ENCODE measurements around the gene ZNF777.

Gene ZNF777

DNA sequence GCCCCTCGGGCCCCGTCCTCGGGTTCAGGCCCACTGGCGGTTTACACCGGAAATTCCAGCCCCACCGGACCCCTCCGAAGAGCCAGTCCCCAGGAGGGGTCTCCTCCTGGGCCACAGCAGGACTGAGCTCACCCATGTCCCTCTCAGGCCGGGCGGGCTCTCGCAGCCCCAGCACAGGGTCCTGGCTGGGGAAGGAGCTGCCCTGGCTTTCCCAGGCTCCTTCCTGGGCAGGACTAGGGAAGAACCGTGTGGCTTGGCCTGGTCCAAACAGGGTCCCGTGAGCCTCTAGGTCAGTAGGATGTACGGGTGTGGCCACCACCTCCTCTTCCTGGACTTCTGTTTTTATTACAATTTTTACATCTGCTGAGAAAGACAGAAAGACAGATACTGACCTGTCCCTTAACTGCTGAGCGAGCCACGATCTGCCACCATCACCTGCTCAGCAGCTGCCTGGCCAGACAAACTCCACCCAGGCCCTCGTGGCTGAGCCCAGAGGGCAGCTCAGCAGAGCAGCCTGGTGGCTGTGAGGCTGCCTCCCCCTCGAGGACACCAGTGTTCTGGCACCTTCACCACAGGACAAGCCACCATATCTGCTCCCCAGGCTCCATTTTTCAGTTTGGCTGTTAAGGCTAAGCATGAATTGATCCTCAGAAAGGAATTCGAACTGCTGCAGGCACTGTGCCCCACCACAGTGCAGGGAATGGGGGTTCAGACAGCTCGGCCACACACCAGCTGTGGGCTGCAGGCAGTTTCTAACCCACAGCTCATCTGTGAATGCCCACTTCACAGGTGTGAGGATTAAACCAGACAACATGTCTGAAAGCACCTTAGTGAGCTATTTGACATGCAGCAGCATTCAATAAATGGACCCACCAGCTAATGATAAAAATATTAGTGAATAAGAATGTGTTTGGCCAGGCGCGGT lies 14.5 kb upstream of the ZNF777 start:
- DNase-seq = no peak

DNA sequence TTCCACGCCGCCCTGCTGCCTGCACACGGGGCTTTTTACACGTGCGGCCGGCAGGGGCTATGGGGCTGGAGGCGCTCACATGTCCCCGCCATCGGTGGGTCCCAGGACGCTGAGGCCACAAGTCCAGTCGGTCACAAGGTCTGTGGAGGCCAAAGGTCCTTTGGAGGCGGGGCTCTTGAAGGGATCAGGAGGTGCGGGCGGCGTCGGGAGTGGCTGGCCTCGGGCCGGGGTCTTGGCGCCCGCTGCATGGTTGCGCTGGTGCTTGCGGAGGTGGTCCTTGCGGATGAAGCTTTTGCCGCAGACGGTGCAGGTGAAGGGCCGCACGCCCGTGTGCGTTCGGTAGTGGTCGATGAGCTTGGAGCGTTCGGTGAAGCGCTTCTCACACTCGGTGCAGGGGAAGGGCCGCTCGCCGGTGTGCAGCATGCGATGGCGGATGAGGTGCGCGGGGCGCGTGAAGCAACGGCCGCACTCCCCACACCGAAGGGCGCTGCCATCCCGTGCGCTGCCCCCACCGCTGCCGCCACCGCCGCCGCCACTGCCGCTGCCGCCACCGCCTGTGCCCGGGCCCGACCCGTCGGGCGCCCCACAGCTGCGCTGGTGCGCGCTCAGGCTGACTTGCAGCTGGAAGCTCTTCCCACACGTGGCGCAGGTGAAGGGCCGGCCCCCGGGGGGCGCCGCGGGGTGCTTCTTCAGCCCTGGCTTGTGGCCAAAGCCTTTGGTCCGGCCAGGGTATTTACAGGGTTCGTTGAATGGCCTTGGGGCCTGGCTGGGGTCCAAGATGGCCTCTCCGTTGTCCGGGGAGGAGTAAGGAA lies 13.7 kb upstream of the ZNF777 start:
- DNase-seq = no peak

DNA sequence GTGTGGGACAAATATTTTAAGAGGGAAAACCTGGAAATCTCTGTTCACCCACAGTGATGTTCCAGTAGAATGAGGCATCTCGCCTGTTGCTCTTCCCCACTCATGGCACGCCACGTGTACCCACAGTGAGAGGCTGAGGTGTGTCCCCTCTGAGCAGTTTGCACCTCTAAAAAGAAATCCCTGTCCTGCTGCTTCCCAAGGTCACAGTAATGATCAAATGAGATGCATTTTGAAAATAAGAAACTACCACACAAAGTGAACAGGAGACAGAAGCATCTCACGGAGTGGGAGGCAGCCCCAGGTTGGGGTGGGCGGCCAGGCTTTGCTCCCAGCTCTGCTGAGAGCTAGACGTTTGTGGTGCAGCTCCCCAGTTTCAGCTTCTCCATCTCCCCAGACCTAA lies 12.4 kb upstream of the ZNF777 start:
- DNase-seq = no peak

DNA sequence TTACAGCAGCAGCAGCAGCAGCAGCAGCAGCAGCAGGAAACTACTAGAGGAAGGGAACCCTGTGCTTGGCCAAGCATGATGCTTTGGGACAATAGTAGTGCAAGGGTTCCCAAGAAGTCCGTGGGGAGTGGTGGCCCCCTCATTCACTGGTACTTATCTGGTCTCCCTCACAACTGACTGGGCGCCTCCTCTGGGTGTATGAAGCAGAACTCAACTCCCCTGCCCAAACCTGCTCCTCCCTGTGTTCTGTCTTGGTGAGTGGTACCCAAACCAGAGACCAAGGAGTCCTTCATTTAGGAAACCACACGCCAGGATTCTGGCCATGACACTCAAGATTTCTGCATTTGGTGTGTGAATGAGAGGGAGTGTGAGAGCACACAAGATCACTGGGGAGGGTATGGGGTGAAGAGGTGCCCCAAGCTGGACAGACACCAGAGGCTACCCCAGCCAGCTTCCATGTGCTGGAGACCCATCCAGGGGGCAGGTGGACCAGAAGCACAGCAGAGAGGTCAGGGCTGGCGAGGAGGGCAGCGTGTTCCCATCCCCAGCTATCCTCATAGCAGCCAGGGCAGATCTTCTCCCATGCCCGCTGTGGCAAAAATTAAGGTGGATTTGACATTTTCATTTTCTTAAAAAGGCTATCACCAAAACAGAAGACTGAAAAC lies 10.6 kb upstream of the ZNF777 start:
- no peak for DNase-seq

DNA sequence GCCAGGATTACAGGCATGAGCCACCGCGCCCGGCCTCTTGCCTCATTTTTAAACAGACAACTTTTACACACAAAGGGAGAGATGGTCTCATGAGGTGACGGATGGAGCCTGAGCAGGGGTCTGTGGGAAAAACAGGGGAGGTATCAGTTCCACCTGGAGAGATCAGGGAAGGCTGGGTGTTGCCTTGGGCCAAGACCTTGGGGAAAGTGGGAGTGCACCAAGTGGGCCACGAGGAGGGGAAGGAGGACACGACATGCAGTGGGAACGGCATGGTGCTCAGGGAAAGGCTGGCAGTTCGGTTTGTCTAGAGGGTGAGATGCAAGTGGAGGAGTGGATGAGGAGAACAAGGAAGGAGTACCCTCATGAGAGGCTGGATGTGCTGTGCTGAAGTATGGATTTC lies 8.9 kb upstream of the ZNF777 start:
- DNase-seq = no peak

DNA sequence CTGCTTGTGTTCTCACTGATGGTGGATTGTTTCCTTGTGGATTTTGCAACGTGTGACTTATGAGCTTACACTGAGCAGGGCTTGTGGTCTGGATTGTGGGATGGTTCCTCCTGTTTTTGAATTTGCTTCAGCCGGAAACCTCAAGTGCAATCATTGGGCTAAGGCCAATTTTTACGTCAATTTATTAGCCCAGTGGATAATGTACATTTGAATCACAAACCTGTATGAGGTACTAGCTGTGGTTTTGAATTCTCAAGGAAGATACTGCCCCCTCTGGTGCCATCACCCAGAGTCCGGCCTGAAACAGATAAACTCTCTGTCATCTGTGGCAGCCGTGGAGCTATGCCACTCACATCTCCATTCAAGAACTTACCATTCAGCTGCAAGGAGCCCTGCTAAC lies 7.3 kb upstream of the ZNF777 start:
- no peak for DNase-seq

DNA sequence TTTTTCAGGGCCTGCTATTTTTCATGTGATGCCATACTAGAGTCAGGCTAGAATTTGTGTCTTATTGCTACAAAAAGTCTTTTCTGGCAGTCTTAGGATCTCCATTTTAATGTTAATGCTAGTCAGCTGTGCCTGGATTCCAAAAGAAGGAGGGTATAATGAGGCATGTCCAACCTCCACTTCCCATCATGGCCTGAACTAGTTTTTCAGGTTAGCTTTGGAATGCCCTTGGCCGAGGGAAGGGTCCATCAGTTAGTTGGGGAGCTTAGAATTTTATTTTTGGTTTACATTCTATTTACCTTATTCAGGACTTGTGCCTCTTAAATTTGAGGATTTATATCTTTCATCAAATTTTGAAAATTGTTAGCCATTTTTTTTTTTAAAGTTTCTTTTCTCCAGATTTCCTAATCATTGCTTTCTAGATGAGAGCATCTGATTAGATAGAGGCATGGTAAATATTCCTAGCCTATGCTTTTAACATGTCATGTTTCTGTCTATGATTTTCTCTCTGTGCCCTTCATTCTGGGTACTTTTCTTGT lies 6.5 kb upstream of the ZNF777 start:
- DNase-seq = no peak

DNA sequence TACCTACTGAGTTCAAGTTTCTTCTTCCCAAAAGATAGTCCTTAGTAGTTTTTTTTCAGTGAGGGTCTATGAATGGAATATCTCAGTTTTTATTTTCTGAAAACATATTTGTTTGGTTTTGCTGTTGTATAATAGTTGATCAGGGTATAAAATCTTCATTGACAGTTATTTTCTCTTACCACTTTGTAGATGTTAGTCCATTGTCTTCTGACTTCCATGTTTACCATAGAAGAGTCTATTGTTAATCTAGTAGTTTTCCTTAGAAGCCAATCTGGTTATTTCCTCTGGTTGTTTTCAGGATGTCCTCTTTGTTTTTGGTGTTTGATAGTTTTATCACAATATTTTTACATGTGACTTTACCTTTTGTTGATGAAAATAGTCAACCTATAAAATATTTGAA lies 5.5 kb upstream of the ZNF777 start:
- DNase-seq = no peak

DNA sequence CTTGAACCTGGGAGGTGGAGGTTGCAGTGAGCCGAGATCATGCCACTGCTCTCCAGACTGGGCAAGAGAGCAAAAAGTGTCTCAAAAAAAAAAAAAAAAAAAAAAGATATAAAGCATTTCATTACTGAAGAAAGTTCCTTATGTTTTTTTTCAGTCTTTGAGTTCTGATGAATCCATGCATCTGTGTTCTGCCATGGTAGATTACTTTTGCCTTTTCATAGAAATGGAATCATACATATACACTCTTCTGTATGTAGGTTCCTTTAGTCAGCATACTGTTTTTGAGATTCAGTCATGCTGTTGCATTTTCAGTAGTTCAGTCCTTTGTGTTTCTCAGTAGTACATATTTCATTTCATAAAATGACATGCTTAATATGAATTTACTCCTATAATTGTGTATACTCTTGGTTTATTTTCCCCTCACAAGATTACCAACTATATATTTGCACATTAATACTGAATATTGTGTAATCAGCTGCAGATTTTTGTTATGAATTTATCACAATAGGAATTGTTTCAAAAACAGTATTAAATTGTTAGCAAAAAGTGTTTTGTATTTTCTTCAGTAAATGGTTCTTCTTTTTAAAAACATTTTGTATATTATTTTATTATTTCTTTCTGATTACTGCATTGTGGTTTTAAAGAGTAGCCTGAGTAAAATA lies 2.8 kb upstream of the ZNF777 start:
- no peak for DNase-seq

DNA sequence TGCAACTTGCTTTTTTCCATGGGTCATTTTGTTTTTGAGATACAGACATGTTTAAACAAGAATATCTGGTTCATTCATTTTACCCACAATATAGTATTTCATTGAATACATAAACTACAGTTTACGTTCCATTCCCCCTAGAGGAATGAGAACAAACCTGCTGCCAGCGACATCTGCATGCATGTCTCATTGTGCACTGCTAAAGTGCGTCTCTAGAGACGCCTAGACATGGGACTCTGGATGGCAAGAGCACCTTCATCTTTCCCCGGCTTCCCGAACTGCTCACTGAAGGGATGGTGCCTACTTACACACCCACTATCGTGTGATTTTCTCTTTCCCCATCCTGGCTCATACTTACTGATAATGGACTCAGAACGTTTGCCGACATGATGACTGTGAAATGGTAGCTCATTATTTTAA lies 1.2 kb upstream of the ZNF777 start:
- no peak for DNase-seq

DNA sequence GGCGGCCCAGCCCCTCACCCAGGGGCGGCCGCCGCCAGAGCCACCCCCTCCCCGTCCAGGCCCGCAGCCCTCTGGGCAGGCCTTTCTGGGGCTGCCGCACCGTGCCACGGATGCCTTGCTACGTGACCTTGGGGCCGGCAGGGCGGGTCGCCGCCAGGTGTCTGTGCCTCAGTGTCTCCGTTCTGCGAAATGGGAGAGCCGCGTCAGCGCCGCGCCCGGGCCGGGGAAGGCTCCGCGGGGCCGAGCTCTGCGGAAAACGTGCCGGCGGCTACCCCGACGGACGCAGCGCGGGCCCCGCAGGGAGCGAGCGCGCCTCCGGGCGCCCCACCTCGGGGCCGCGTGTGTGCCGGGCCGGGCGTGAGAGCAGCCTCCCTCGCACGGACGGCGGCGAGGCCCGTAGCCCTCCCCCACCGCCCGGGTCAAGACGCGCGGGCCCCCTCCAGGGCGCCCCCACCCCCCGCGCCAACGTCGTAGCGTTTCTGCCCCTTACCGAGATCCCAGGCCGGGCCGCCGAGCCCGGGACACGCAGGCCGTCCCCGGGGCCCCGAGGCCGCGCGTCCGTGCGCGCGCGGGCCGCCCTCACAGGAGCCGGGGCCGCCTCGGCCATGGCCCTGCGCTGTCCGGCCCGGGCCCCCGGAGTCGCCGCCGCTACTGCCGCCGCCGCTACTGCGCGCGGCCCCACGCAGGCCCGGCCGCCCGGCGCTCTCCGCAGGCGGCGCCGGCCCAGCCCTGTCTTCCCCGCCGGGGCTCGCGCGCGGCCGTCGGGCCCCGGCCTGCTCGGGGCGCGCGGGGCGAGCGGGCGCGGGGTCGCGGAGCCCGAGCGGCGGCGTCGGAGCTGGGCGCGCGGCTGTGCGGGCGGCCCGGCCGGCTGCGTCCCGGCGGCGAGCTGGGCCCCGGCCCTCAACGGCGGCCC lies 1.1 kb downstream of the ZNF777 start:
- peak; percentile 5 for DNase-seq

DNA sequence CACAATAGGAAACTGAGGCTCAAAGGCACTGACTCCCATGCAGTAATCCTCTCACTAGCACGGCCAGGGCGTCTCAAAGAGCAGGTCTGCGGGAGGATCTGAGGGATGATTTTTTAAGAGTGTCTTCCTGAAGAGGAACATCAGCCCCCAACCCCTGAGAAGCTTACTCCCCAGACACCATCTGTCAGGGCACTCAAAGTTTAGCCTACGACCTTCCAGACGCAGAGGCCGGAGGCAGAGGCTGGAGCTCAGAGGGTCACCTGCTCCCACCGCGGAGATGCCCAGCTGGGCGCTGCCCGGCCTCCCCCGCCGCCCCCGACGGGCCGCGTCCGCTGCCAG lies 1.7 kb downstream of the ZNF777 start:
- DNase-seq = no peak

DNA sequence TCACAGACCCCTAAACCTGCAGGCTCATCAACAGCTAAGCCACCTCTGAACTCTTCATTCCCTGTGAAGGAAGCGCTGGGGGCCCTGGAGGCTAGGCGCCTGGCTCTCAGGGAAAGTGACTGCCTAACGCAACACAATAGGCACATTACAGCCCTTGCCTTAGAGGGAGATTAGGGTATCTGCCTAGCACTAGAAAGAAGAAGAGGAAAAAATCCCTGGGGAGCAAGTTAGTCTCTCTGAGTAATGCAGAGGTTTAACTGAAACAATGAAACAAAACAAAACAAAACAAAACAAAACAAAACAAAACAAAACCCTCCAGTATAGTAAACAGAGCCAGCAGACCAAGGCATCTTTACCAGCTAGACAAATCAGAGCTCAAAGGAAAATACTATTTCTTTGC lies 2.6 kb downstream of the ZNF777 start:
- no peak for DNase-seq

DNA sequence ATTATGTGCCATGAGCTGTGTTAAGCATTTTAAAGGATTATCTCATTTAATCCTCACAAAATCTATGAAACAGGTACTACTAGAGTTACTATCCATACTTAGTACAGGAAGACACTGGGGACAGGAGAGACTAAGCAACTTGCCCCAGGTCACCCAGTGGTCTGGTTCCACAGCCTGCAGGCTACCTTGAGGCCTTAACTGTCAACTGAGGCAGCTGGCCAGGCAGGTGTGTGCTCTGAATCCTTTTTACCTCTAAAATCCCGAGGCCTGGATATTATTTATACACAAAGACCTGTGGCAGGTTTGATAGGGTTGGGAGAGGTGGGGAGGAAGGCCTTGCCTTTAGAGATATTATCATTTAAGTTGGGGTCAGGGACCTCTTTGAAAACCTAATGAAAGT lies 3.1 kb downstream of the ZNF777 start:
- no peak for DNase-seq

DNA sequence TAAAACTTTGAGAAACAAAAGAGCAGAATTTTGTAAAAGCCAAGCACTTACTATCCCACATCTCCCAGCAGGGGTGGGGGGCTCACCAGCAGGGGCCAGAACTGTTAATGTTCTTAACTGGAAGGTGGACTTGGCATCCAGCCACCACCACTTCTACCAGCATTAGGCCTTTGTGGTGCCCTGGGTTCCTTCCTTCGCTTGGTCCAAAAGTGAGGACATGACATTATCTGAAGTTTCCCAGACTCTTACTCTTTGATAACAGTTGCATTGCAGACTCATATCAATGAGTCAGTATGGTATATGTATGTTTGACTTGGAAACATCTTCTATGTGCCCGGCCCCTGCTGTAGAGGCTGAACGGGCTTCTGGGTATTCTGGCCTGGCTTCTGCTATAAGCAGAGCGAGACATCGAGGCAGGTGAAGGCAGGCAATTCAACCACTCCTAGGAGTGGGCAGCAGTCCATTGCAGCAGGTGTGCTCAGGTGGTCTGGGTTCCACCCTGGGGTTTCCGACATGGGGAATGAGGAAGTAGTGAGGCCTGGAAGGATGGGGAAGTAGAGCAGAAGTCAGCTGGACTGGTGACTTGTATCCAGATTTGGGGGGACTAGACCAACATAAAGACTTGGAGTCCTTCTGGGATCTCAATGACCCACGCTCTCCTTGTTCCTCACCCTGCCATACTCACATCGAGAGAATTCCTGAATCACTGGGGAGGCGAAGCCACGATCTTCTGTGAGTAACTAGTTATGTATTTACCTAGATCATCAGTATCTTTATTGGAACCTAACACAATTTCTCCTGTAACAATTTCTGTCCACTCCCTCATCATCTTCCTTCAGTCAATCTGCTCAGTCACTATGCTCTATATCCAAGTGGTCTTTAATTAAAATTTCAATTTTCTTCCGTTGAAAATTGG lies 4.1 kb downstream of the ZNF777 start:
- no peak for DNase-seq

DNA sequence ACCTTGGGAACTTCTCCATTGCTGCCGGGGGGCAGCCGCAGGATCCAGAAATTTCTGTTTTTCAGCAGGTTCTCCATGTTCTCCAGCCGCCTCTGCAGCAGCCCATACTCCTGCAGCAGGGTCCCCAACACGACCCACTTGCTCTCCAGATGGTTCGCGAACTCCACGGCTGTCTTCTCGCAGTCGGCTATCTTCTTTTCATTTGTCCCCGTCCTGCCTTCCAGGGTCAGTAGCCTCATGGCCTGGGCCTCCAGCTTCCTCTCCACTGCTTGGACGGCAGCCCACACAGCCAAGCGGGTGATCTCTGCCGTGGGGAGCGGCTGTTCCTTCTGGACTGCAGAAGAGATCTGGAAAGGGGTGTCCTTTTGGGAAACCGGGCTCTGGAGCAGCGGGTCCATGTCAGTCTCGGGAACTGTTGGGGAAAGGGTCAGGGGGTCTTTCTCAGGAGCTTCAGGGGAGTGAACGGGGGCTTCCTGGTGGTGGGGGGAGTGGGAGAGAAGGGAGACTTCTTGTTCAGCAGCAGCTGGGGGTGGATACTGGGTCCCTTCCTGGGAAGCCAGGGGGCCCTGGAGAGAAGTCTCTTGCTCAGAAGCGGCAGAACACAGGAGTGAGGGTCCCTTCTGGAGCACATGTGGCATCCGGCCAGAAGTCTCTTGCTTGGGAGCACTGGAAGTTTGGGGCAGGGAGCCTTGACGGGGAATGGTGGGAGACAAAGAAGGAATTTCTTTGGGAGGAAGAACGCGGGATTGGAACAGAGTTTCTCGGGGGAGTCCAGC lies 5.5 kb downstream of the ZNF777 start:
- no peak for DNase-seq

DNA sequence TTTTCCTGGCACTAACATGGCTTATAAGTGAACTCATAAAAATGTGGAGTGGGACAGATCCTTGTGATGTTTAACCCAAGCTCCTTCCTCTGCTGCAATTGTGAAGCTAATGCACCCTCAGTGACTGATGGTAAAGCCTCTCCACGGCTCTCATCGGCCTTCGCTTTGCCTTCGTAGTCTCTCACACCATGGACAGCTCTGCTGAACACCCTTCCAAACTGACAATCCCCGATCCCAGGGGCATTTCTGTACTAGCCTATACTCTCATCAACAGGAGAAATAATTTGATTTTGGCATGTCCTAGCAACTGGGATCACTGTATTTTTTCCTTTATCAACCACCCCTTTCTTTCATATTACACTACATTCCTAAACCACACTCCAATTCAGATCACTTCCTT lies 6.1 kb downstream of the ZNF777 start:
- DNase-seq = no peak

DNA sequence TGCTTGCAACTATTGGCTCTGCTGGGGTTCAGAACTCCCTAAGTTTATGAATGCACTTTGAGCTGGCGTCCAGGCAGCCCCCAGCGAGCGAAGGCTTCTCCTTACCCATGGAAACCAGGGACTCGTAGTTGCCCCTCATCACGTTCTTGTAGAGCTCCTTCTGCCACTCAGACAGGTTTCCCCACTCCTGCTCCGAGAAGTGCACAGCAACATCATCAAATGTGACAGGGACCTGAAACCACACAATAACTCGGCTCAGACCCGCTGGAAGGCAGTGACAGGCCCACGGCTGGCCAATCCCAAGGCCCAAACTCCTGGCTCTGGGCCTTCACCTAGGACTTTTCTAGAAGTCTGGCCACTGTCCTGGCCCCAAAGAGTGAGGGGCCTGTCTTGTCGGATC lies 6.9 kb downstream of the ZNF777 start:
- no peak for DNase-seq

DNA sequence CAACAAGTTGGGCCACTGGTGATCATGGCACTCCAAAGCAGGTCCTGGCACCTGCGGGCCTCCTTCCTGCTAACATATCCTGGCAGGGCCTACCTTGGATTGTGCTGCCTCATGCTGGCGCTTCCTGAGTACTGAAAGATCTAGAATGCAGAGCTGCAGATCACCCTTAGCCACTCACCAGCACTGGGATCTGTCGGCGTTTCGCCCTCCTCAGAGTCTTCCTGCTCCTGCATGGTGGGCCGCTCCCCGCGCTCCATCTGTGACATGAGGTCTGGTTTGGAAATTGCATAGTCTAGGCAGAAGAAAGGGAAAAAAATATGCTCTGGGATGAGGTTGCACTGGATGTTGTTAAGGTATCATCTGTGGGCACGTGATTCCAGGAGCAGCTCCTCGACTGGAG lies 10.0 kb downstream of the ZNF777 start:
- DNase-seq = no peak

DNA sequence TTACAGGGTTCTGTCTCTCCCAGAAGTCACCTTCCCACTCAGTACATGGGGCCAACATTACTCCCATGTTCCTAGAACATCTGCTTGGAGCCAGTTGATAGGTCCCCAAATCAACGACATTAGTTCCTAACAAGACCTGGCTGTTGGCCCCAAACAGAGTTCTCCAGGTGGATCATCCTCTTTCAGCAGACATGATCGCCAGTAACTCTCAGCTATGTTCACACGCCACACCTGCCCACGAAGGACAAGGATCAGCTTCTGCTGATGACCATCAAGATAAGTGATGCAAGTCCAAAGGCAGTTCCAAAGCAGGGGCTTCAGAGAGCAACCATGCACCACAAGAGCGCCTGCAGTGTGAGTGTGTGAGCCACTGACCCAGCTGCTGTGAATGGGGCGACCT lies 11.0 kb downstream of the ZNF777 start:
- DNase-seq = no peak
